Measurements from ENCODE around the gene MARCHF10.

DNA sequence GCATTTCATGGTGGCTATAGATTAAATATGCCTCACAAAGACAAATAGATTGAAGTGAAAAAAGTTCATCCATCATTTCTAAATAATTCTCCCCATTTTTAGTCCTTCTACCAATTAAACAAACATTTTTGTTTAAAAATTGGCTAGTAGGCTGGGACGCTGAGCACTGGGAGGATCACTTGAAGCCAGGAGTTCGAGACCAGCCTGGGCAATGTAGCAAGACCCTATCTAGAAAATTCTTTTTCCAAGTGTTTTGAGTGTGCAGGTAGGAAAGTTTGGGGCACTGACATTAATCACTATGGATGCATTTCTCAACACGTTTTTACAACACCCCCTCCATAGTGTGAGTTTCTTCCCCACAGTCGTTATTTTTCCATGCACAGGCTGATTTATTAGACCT is 123.9 kb downstream of the MARCHF10 start:
- TF ChIP-seq, protein P1, sequence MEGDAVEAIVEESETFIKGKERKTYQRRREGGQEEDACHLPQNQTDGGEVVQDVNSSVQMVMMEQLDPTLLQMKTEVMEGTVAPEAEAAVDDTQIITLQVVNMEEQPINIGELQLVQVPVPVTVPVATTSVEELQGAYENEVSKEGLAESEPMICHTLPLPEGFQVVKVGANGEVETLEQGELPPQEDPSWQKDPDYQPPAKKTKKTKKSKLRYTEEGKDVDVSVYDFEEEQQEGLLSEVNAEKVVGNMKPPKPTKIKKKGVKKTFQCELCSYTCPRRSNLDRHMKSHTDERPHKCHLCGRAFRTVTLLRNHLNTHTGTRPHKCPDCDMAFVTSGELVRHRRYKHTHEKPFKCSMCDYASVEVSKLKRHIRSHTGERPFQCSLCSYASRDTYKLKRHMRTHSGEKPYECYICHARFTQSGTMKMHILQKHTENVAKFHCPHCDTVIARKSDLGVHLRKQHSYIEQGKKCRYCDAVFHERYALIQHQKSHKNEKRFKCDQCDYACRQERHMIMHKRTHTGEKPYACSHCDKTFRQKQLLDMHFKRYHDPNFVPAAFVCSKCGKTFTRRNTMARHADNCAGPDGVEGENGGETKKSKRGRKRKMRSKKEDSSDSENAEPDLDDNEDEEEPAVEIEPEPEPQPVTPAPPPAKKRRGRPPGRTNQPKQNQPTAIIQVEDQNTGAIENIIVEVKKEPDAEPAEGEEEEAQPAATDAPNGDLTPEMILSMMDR (IDR thresholded peaks at IDR 0.05) = no peak
- no peak for TF ChIP-seq POLR2A (IDR thresholded peaks at IDR 0.05)
